ENCODE results near the gene KRTAP4-7.

Gene KRTAP4-7

DNA sequence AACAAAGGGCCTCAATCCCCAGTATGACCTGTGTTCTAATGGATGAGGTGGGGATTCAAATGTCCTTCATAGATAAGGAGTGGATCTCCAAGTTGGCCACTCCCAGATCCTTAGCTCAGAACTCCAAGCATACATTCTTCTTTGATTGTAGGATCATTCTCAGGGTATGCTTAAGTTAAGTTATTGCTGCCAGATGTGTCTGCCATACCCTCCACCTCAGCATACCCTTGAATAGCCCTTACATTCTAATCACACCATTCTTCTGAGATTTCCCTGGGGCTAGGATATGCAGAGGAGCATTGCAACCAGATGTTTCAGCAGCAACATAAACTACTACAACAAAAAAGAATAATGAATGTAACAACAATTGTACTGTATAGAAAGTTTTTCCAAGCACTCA lies 16.7 kb upstream of the KRTAP4-7 start:
- no peak overlapping the region for H3K4me2 ChIP-seq (ENCODE audit: low read length)
- H3K79me2 ChIP-seq (ENCODE audit: insufficient read depth, low read length): no peaks in the 10 kb centered on the region
- no peak overlapping the region for H3K4me3 ChIP-seq (ENCODE audit: low read depth, low read length, poor library complexity, severe bottlenecking)
- H3K4me1 ChIP-seq (ENCODE audit: insufficient read depth, low read length, severe bottlenecking): no peaks in the 10 kb centered on the region
- no peaks in the 10 kb centered on the region for H3K36me3 ChIP-seq (ENCODE audit: insufficient read depth, low read length)
- TF ChIP-seq CTCF (IDR thresholded peaks at IDR 0.05; ENCODE audit: low read length) (no peak), EZH2 (IDR thresholded peaks at IDR 0.05; ENCODE audit: borderline replicate concordance, low read length) (no peak)
- no peaks in the 10 kb centered on the region for H3K9me2 ChIP-seq (ENCODE audit: low read depth, low read length)
- no peak overlapping the region for H2AFZ ChIP-seq (ENCODE audit: low read length)
- no peaks in the 10 kb centered on the region for H3K9me3 ChIP-seq (ENCODE audit: low read length)
- H4K20me1 ChIP-seq (ENCODE audit: insufficient read depth, low read length): no peaks in the 10 kb centered on the region
- H3K27me3 ChIP-seq (ENCODE audit: insufficient read depth, low read length): no peaks in the 10 kb centered on the region
- H3F3A ChIP-seq (ENCODE audit: insufficient read depth, low read length): no peaks in the 10 kb centered on the region
- no peak overlapping the region for H3K9ac ChIP-seq (ENCODE audit: low read length)
- H3K27ac ChIP-seq (ENCODE audit: low read depth, low read length, poor library complexity, severe bottlenecking): no peak overlapping the region

DNA sequence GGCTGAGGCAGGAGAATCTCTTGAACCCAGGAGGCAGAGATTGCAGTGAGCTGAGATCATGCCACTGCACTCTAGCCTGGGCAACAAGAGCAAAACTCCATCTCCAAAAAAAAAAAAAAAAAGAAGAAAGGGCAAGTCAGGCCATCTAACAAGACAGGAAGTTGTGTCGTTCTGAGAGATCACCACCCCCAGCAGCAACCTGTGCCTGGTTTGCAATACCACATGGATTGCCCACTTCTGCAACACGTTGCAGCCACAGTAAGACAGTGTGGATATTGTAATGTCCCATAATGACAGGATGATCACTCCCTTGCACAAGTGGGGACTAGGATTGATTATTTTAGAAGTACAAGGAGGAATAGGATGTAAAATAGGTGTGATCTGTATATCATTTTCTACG lies 14.9 kb upstream of the KRTAP4-7 start:
- Histone ChIP-seq H3K9me2 (ENCODE audit: low read depth, low read length) (no peaks in the 10 kb centered on the region), H3F3A (ENCODE audit: insufficient read depth, low read length) (no peaks in the 10 kb centered on the region), H3K36me3 (ENCODE audit: insufficient read depth, low read length) (no peaks in the 10 kb centered on the region), H3K9me3 (ENCODE audit: low read length) (no peaks in the 10 kb centered on the region), H3K79me2 (ENCODE audit: insufficient read depth, low read length) (no peaks in the 10 kb centered on the region), H3K27ac (ENCODE audit: low read depth, low read length, poor library complexity, severe bottlenecking) (no peak overlapping the region), H3K4me3 (ENCODE audit: low read depth, low read length, poor library complexity, severe bottlenecking) (no peak overlapping the region), H2AFZ (ENCODE audit: low read length) (no peak overlapping the region), H3K9ac (ENCODE audit: low read length) (no peak overlapping the region), H3K27me3 (ENCODE audit: insufficient read depth, low read length) (no peaks in the 10 kb centered on the region), H3K4me2 (ENCODE audit: low read length) (no peak overlapping the region), H3K4me1 (ENCODE audit: insufficient read depth, low read length, severe bottlenecking) (no peaks in the 10 kb centered on the region), H4K20me1 (ENCODE audit: insufficient read depth, low read length) (no peaks in the 10 kb centered on the region)
- TF ChIP-seq EZH2 (IDR thresholded peaks at IDR 0.05; ENCODE audit: borderline replicate concordance, low read length) (no peak), CTCF (IDR thresholded peaks at IDR 0.05; ENCODE audit: low read length) (no peak)

GRCh38 chr17:41071606-41072360 lies 12.2 kb upstream of the KRTAP4-7 start:
- no peaks in the 10 kb centered on the region for H3K36me3 ChIP-seq (ENCODE audit: insufficient read depth, low read length)
- no peaks in the 10 kb centered on the region for H3K4me1 ChIP-seq (ENCODE audit: insufficient read depth, low read length, severe bottlenecking)
- H3K9me2 ChIP-seq (ENCODE audit: low read depth, low read length): no peaks in the 10 kb centered on the region
- TF ChIP-seq CTCF (IDR thresholded peaks at IDR 0.05; ENCODE audit: low read length) (no peak), EZH2 (IDR thresholded peaks at IDR 0.05; ENCODE audit: borderline replicate concordance, low read length) (no peak)
- no peaks in the 10 kb centered on the region for H3K79me2 ChIP-seq (ENCODE audit: insufficient read depth, low read length)
- no peak overlapping the region for H3K4me3 ChIP-seq (ENCODE audit: low read depth, low read length, poor library complexity, severe bottlenecking)
- no peaks in the 10 kb centered on the region for H3K9me3 ChIP-seq (ENCODE audit: low read length)
- no peaks in the 10 kb centered on the region for H3K27me3 ChIP-seq (ENCODE audit: insufficient read depth, low read length)
- H3K27ac ChIP-seq (ENCODE audit: low read depth, low read length, poor library complexity, severe bottlenecking): no peak overlapping the region
- H3F3A ChIP-seq (ENCODE audit: insufficient read depth, low read length): no peaks in the 10 kb centered on the region
- no peaks in the 10 kb centered on the region for H4K20me1 ChIP-seq (ENCODE audit: insufficient read depth, low read length)
- H3K4me2 ChIP-seq (ENCODE audit: low read length): no peak overlapping the region
- no peak overlapping the region for H3K9ac ChIP-seq (ENCODE audit: low read length)
- H2AFZ ChIP-seq (ENCODE audit: low read length): no peak overlapping the region
